Left colon (tissue), 2 donors: Measurements from ENCODE around the gene KLHL10. TPM values are rescaled to one million over a fixed set of nuclear protein-coding genes. Genes with fewer than 3 reads are reported as not detected.
"Not testable (repeated sequence)": the region's sequence is repeated elsewhere in the genome, so short reads cannot be mapped to it uniquely, and the experiment has no call there.

Experiments
- ATAC-seq: fragments of 200-7000 bp; cut with Tn5 transposase; one replicate; pipeline ENCODE4 v1.9.1; 2020; ENCODE audit warnings: mild to moderate bottlenecking, moderate library complexity
- DNase-seq, 2 donors: peaks; one replicate each; pipeline ENCODE4 v3.0.0-alpha.2; 2020
- intact Hi-C, 2 donors: fragments of 100-400 bp; cut with DNase I in 1 of 2; cut with micrococcal nuclease in 1 of 2; formaldehyde crosslinking; loops; one replicate each; pipeline versions ENCODE4 v1.11.2 to v1.14.0; 2022; cut with DNase I, micrococcal nuclease
- total RNA-seq, 2 donors: library from RNA; stranded (reverse); fragmentation: NEBNext Ultra II Directional; extraction: Animal tissue kit (Norgen Biotek cat#: 25700); gene quantifications; one replicate each; pipeline ENCODE4 v1.2.1, GENCODE V29; 2021
- donor health status: DM: no; HTN: no; CAD: no.
- donor health status: DM: yes; HTN: yes; CAD: no.

KLHL10 gene
- total RNA-seq, 2 donors from 2014 or later, result not detected

- ATAC-seq, intact Hi-C loops, DNase-seq: not testable (repeated sequence)
Observed at GRCh38 chr17:41874293-41874670, 36.7 kb downstream of the KLHL10 start.

- no peak for DNase-seq
Observed at GRCh38 chr17:41880130-41880529, 42.5 kb downstream of the KLHL10 start.

GRCh38 chr17:41882756-41883155, 45.1 kb downstream of the KLHL10 start:
- ATAC-seq, result no peak
- intact Hi-C loops, result loop anchor here in 1 of 2 donors (10.0 kb wide), 1 partner anchor 128 kb away; no protein-coding TSS in a partner anchor
- no peak for DNase-seq

More at GRCh38 chr17:41880130-41880529, 42.5 kb downstream of the KLHL10 start:
- no peak for ATAC-seq
- intact Hi-C loops, result loop anchor here in 1 of 2 donors (10.0 kb wide), 1 partner anchor 125 kb away; no protein-coding TSS in a partner anchor

- DNase-seq (no peak), ATAC-seq (no peak)
- intact Hi-C loops, result loop anchor here in 1 of 2 donors (10.0 kb wide), 1 partner anchor 131 kb away; no protein-coding TSS in a partner anchor
Observed at GRCh38 chr17:41885733-41886132, 48.1 kb downstream of the KLHL10 start.

GRCh38 chr17:41888332-41888965, 50.8 kb downstream of the KLHL10 start:
- intact Hi-C loops, result loop anchor here in 1 of 2 donors (10.0 kb wide), 1 partner anchor 134 kb away; no protein-coding TSS in a partner anchor
- no peak for DNase-seq
- ATAC-seq, result no peak

GRCh38 chr17:41891135-41892020, 53.8 kb downstream of the KLHL10 start:
- ATAC-seq (no peak), DNase-seq (no peak)
- intact Hi-C loops, result no loop called here

- DNase-seq (no peak), ATAC-seq (peak; percentile 26)
- intact Hi-C loops, result no loop called here
Observed at GRCh38 chr17:41892021-41892376, 54.4 kb downstream of the KLHL10 start.

- intact Hi-C loops, result no loop called here
- no peak for ATAC-seq
- DNase-seq, result no peak
Observed at GRCh38 chr17:41893384-41893783, 55.8 kb downstream of the KLHL10 start.

- intact Hi-C loops, result no loop called here
- DNase-seq (no peak), ATAC-seq (no peak)
Observed at GRCh38 chr17:41894791-41895331, 57.2 kb downstream of the KLHL10 start.

GRCh38 chr17:41895617-41896016, 58.0 kb downstream of the KLHL10 start:
- ATAC-seq (no peak), DNase-seq (no peak)
- intact Hi-C loops, result no loop called here

- ATAC-seq (no peak), DNase-seq (no peak)
- intact Hi-C loops, result no loop called here
Observed at GRCh38 chr17:41896726-41897125, 59.1 kb downstream of the KLHL10 start.

Other genes starting within 250 kb of the KLHL10 start
- not detected for gene KRT16, start 225.1 kb upstream of the KLHL10 start, total RNA-seq
- gene KRT17, start 213.2 kb upstream of the KLHL10 start, total RNA-seq, result under 1 TPM in 1 of 2 donors, not detected in 1; 0.70 TPM
- gene EIF1, start 148.9 kb upstream of the KLHL10 start, total RNA-seq, result 100 to 1,000 TPM; 596 to 603 TPM
- gene GAST, start 125.5 kb upstream of the KLHL10 start, total RNA-seq, result not detected
- under 1 TPM; 0.42 to 0.73 TPM for gene HAP1, start 103.2 kb upstream of the KLHL10 start, total RNA-seq
- 100 to 1,000 TPM; 343 to 345 TPM for gene JUP, start 51.1 kb upstream of the KLHL10 start, total RNA-seq
- gene P3H4, start 25.9 kb upstream of the KLHL10 start, total RNA-seq, result 10 to 100 TPM; 10.7 to 15.3 TPM
- 10 to 100 TPM in 1 of 2 donors, 1 to 10 TPM in 1; 4.2 to 10.8 TPM for gene FKBP10, start 24.8 kb upstream of the KLHL10 start, total RNA-seq
- 10 to 100 TPM; 16.0 to 18.8 TPM for gene NT5C3B, start 1.6 kb upstream of the KLHL10 start, total RNA-seq
- gene KLHL11, start 27.6 kb downstream of the KLHL10 start, total RNA-seq, result 1 to 10 TPM; 6.5 to 8.9 TPM
- gene ACLY, start 81.1 kb downstream of the KLHL10 start, total RNA-seq, result 100 to 1,000 TPM in 1 of 2 donors, 10 to 100 TPM in 1; 88.2 to 125 TPM
- gene ODAD4, start 92.8 kb downstream of the KLHL10 start, total RNA-seq, result under 1 TPM; 0.12 to 0.20 TPM
- gene CNP, start 129.0 kb downstream of the KLHL10 start, total RNA-seq, result 10 to 100 TPM; 45.6 to 53.6 TPM
- gene DNAJC7, start 179.6 kb downstream of the KLHL10 start, total RNA-seq, result 10 to 100 TPM; 76.5 to 84.6 TPM
- 10 to 100 TPM; 29.4 to 31.9 TPM for gene NKIRAS2, start 182.3 kb downstream of the KLHL10 start, total RNA-seq
- gene C17orf113, start 212.8 kb downstream of the KLHL10 start, total RNA-seq, result 1 to 10 TPM; 1.8 to 2.5 TPM